HepG2 (cell line): ENCODE results near the gene SIRPA. TPM values are rescaled to one million over a fixed set of nuclear protein-coding genes. Genes with fewer than 3 reads are reported as not detected.

Source experiments
- ATAC-seq: fragments of 200-7000 bp; cut with Tn5 transposase; 3 replicates; pipeline ENCODE4 v1.9.1; 2020; ENCODE audit warnings: mild to moderate bottlenecking, moderate library complexity
- BruUV-seq: library from RNA; stranded (reverse); fragments of 400-500 nt; replicated peaks from 2 replicates; lab custom pipeline; 2021; lab: Mats Ljungman, UMichigan
- CTCF ChIA-PET: fragments of 300-600 bp; formaldehyde crosslinking; extraction: SDS; loops from one replicate; lab custom pipeline; 2021; ENCODE audit warnings: low total read pairs, inconsistent platforms, low intra/inter-chr PET ratio; lab: Yijun Ruan, JAX
- POLR2A ChIA-PET: fragments of 350-600 bp; sonication (Branson Sonifier 250); formaldehyde crosslinking; loops from one replicate; lab custom pipeline; 2020; ENCODE audit warnings: antibody characterized with exemption, inconsistent platforms; lab: Yijun Ruan, JAX
- DNase-seq: peaks from one replicate; pipeline ENCODE4 v3.0.0-alpha.2; 2015; ENCODE audit warnings: low spot score
- FAIRE-seq: peaks from 3 replicates; lab custom pipeline; 2011; peaks lifted over from hg19 to GRCh38; lab: Jason Lieb, UNC
- H2AFZ ChIP-seq: one replicate; pipeline ENCODE4 v1.6.1; 2011; ENCODE audit warnings: low read length, inconsistent platforms
- H3K27ac ChIP-seq: fragments of 300-600 bp; 3 replicates; pipeline ENCODE4 v1.8.0; 2011; ENCODE audit warnings: mixed run types, mild to moderate bottlenecking, mixed read lengths, low read length, inconsistent platforms; ENCODE audit not compliant: insufficient read depth; ENCODE audit errors: extremely low read length
- H3K27me3 ChIP-seq, 2 experiments: fragments of 200-600 bp in 1 of 2; 2 replicates in 1 of 2; 3 replicates in 1 of 2; pipeline versions ENCODE4 v1.6.0 to v1.8.0; 2011; ENCODE audit warnings: low read length in 2 of 2, mild to moderate bottlenecking in 2 of 2, moderate library complexity in 2 of 2, inconsistent platforms in 1 of 2; ENCODE audit not compliant: insufficient read depth in 2 of 2, control insufficient read depth in 1 of 2
- H3K36me3 ChIP-seq, 2 experiments: fragments of 200-600 bp in 1 of 2; replicated peaks in 1 of 2; 2 replicates in 1 of 2; 3 replicates in 1 of 2; pipeline versions ENCODE4 v1.5.1 to v1.8.0; 2011; ENCODE audit warnings: low read length in 2 of 2, inconsistent platforms in 1 of 2; ENCODE audit not compliant: insufficient read depth in 2 of 2, control insufficient read depth in 1 of 2
- H3K4me1 ChIP-seq: 2 replicates; pipeline ENCODE4 v1.5.1; 2012; ENCODE audit warnings: low read length, inconsistent platforms; ENCODE audit not compliant: insufficient read depth
- H3K4me2 ChIP-seq: 2 replicates; pipeline ENCODE4 v1.6.0; 2011; ENCODE audit warnings: low read depth, low read length, inconsistent platforms
- H3K4me3 ChIP-seq, 3 experiments: fragments of 200-600 bp in 1 of 3; sonication (generic), shearing (Covaris generic) in 1 of 3; replicated peaks in 1 of 3; 2 replicates each; pipeline ENCODE4 v1.5.1; 2011 to 2016; ENCODE audit warnings: low read length in 3 of 3, inconsistent platforms in 2 of 3, low read depth in 2 of 3, mild to moderate bottlenecking in 2 of 3, control low read depth in 1 of 3, mixed read lengths in 1 of 3; ENCODE audit not compliant: insufficient read depth in 1 of 3
- H3K79me2 ChIP-seq: one replicate; pipeline ENCODE4 v1.6.1; 2011; ENCODE audit warnings: low read length, inconsistent platforms; ENCODE audit not compliant: insufficient read depth
- H3K9ac ChIP-seq: 2 replicates; pipeline ENCODE4 v1.6.0; 2011; ENCODE audit warnings: mild to moderate bottlenecking, low read depth, low read length, inconsistent platforms; ENCODE audit not compliant: insufficient read depth
- H3K9me3 ChIP-seq: 2 replicates; pipeline ENCODE4 v1.5.1; 2012; ENCODE audit warnings: mild to moderate bottlenecking, low read length
- H4K20me1 ChIP-seq: 2 replicates; pipeline ENCODE4 v1.6.0; 2011; ENCODE audit warnings: inconsistent platforms, mild to moderate bottlenecking, low read length, moderate library complexity; ENCODE audit not compliant: insufficient read depth
- ASH2L ChIP-seq: fragments of 300-600, 200-600 bp; sonication (generic); IDR thresholded peaks from 2 replicates; pipeline ENCODE4 v1.7.0; 2017; ENCODE audit warnings: low read depth, mild to moderate bottlenecking, moderate library complexity, mixed read lengths, low read length; ENCODE audit not compliant: insufficient read length
- BORCS8-MEF2B ChIP-seq: sonication (generic); formaldehyde crosslinking; IDR thresholded peaks from 2 replicates; pipeline ENCODE4 v1.8.0; 2022; ENCODE audit warnings: mild to moderate bottlenecking, missing genetic modification reagents
- CSRNP1 ChIP-seq: sonication (generic); formaldehyde crosslinking; IDR thresholded peaks from 2 replicates; pipeline ENCODE4 v1.8.1; 2023; ENCODE audit warnings: mild to moderate bottlenecking, missing genetic modification reagents
- ELF1 ChIP-seq: sonication (generic); formaldehyde crosslinking; IDR thresholded peaks from 2 replicates; pipeline ENCODE4 v1.4.0; 2020; ENCODE audit warnings: missing genetic modification reagents
- PCBP1 ChIP-seq: fragments of 200-400 bp; formaldehyde crosslinking; IDR thresholded peaks from 2 replicates; pipeline ENCODE4 v1.6.1; 2017; ENCODE audit warnings: mild to moderate bottlenecking, low read depth, low read length, borderline replicate concordance
- ZNF629 ChIP-seq: sonication (generic); formaldehyde crosslinking; conservative IDR thresholded peaks from 2 replicates; pipeline ENCODE4 v1.5.0; 2020; ENCODE audit warnings: missing genetic modification reagents
- WGBS: methylation state at CpG from one replicate; pipeline ENCODE4 v1.1.6; 2017; ENCODE audit warnings: low lambda C conversion rate; 5-methylcytosine and 5-hydroxymethylcytosine counted together
- in situ Hi-C: cut with HindIII; loops from 2 replicates; pipeline ENCODE4 v1.10.0; 2017; ENCODE audit warnings: low pct_unique_long_range_greater_than_20kb; ENCODE audit not compliant: extremely low pct_ligation_motif_present
- intact Hi-C: fragments of 100-400 bp; cut with micrococcal nuclease; formaldehyde crosslinking; loops from one replicate; pipeline ENCODE4 v1.10.0; 2022; ENCODE audit not compliant: unreplicated experiment
- polyA plus RNA-seq, 8 experiments: library from polyadenylated mRNA; depleted of rRNA in 3 of 8; stranded (reverse) in 7 of 8; unstranded in 1 of 8; fragments of >200 nt; fragmentation: Illumina TruSeq in 4 of 8; extraction: Trizol in 4 of 8; gene quantifications; 2 replicates each; pipeline versions ENCODE4 v1.2.1 to v1.2.3, GENCODE V29; 2011 to 2016; ENCODE audit warnings: low read depth in 4 of 8, missing spikeins in 1 of 8, mixed read lengths in 1 of 8; ENCODE audit not compliant: insufficient read depth in 1 of 8
- total RNA-seq, 5 experiments: library from RNA; depleted of rRNA; stranded (reverse); fragments of >200 nt; fragmentation: Illumina TruSeq; extraction: Trizol; gene quantifications; 2 replicates each; pipeline ENCODE4 v1.2.3, GENCODE V29; 2016; ENCODE audit warnings: low read depth in 1 of 5
- TF ChIP-seq, protein P1 (sequence below): sonication (generic); formaldehyde crosslinking; IDR thresholded peaks from 2 replicates; pipeline ENCODE4 v1.9.0; 2021; ENCODE audit warnings: mild to moderate bottlenecking, missing genetic modification reagents
- TF ChIP-seq, protein P2 (sequence below): sonication (generic); formaldehyde crosslinking; IDR thresholded peaks from 2 replicates; pipeline ENCODE4 v1.5.0; 2020; ENCODE audit warnings: mild to moderate bottlenecking, missing genetic modification reagents

The SIRPA gene
- total and polyA plus RNA-seq, 2 of the 13 experiments (the other 11 are each of a cell fraction or from before 2014, with no cell fraction given), result 7.2 to 17.6 TPM

DNA sequence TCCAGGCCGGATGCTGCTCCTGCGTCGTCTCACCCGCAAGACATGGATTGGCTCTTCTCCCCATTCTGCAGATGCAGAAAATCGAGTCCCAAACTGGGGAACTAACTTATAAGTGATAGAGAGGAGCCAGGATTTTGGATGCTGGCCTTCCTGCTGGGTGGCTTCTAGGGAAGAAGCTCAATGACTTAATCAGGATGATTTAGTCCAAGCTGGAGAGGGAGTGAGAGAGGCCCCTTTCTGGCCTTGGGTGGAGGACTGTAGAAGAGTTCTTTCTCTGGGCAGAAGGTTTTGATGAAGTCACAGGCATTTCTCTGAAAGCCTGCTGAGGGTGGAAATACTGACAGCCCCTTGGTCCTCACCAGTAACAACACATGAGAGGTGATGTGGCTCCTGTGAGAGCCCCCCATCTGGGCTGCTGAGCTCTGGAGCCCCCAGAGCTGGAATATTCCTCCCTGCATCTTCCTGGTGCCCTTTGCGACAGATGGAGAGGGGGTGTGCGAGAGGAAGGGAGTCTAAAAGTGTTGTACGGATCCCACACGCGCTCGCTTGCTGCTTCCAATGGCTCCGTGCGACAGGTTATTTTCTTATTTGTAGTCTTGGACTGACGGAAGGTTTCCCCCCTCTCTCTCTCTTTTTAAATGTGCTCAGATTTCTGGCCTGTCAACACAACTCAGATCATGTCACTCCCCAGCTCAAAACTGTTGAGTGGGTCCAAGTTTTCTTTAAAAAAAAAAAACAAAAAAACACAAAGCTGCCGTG lies 3.5 kb downstream of the SIRPA start:
- no peak for FAIRE-seq
- intact Hi-C loops, result loop anchor here (5.0 kb wide), 1 partner anchor 194 kb away; no protein-coding TSS in a partner anchor

More for the DNA sequence above, 3.5 kb downstream of the SIRPA start:
- ChIA-PET POLR2A (no interaction called here), CTCF (no interaction called here)
- ATAC-seq (no peak), DNase-seq (no peak)
- no peaks in the 10 kb centered on the region for H3K9me3 ChIP-seq
- H3K36me3 ChIP-seq, result no peaks in the 10 kb centered on the region
- TF ChIP-seq BORCS8-MEF2B (CRISPR knock-in tag) (no peak), ELF1 (CRISPR knock-in tag) (no peak), ZNF629 (CRISPR knock-in tag) (peak; percentile 63; the same call in 1 of the 2 replicates), ASH2L (no peak), CSRNP1 (no peak), PCBP1 (no peak)
- TF ChIP-seq, protein P1, sequence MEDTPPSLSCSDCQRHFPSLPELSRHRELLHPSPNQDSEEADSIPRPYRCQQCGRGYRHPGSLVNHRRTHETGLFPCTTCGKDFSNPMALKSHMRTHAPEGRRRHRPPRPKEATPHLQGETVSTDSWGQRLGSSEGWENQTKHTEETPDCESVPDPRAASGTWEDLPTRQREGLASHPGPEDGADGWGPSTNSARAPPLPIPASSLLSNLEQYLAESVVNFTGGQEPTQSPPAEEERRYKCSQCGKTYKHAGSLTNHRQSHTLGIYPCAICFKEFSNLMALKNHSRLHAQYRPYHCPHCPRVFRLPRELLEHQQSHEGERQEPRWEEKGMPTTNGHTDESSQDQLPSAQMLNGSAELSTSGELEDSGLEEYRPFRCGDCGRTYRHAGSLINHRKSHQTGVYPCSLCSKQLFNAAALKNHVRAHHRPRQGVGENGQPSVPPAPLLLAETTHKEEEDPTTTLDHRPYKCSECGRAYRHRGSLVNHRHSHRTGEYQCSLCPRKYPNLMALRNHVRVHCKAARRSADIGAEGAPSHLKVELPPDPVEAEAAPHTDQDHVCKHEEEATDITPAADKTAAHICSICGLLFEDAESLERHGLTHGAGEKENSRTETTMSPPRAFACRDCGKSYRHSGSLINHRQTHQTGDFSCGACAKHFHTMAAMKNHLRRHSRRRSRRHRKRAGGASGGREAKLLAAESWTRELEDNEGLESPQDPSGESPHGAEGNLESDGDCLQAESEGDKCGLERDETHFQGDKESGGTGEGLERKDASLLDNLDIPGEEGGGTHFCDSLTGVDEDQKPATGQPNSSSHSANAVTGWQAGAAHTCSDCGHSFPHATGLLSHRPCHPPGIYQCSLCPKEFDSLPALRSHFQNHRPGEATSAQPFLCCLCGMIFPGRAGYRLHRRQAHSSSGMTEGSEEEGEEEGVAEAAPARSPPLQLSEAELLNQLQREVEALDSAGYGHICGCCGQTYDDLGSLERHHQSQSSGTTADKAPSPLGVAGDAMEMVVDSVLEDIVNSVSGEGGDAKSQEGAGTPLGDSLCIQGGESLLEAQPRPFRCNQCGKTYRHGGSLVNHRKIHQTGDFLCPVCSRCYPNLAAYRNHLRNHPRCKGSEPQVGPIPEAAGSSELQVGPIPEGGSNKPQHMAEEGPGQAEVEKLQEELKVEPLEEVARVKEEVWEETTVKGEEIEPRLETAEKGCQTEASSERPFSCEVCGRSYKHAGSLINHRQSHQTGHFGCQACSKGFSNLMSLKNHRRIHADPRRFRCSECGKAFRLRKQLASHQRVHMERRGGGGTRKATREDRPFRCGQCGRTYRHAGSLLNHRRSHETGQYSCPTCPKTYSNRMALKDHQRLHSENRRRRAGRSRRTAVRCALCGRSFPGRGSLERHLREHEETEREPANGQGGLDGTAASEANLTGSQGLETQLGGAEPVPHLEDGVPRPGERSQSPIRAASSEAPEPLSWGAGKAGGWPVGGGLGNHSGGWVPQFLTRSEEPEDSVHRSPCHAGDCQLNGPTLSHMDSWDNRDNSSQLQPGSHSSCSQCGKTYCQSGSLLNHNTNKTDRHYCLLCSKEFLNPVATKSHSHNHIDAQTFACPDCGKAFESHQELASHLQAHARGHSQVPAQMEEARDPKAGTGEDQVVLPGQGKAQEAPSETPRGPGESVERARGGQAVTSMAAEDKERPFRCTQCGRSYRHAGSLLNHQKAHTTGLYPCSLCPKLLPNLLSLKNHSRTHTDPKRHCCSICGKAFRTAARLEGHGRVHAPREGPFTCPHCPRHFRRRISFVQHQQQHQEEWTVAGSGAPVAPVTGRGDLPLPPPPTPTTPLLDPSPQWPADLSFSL (CRISPR knock-in tag), result no peak
- TF ChIP-seq, protein P2, sequence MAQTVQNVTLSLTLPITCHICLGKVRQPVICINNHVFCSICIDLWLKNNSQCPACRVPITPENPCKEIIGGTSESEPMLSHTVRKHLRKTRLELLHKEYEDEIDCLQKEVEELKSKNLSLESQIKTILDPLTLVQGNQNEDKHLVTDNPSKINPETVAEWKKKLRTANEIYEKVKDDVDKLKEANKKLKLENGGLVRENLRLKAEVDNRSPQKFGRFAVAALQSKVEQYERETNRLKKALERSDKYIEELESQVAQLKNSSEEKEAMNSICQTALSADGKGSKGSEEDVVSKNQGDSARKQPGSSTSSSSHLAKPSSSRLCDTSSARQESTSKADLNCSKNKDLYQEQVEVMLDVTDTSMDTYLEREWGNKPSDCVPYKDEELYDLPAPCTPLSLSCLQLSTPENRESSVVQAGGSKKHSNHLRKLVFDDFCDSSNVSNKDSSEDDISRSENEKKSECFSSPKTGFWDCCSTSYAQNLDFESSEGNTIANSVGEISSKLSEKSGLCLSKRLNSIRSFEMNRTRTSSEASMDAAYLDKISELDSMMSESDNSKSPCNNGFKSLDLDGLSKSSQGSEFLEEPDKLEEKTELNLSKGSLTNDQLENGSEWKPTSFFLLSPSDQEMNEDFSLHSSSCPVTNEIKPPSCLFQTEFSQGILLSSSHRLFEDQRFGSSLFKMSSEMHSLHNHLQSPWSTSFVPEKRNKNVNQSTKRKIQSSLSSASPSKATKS (CRISPR knock-in tag), result no peak
- no TSS peak for BruUV-seq
- H3K4me3 ChIP-seq, result no peak overlapping the region
- H3K79me2 ChIP-seq, result peaks cover 8% of the 10 kb centered on the region
- H3K27ac ChIP-seq, result no peak overlapping the region
- H2AFZ ChIP-seq, result no peak overlapping the region
- peaks cover 8 to 14% of the 10 kb centered on the region in 2 experiments; a peak in 4 of 5 replicates for H3K27me3 ChIP-seq
- peaks cover 2% of the 10 kb centered on the region; the same call in 1 of the 2 replicates for H4K20me1 ChIP-seq
- peaks cover 40% of the 10 kb centered on the region for H3K4me1 ChIP-seq
- WGBS, result 89% methylated on average over 15 of the region's 15 CpGs
- in situ Hi-C loops, result no loop called here
- no peak overlapping the region for H3K4me2 ChIP-seq
- no peak overlapping the region for H3K9ac ChIP-seq
